GM21381 (cell line): Measurements from ENCODE around the gene SUFU.

ENCODE experiments used
- ATAC-seq: cut with Tn5 transposase; IDR thresholded peaks from one replicate; pipeline ENCODE4 v1.9.1; 2021; ENCODE audit warnings: mild to moderate bottlenecking, moderate library complexity; ENCODE audit not compliant: unreplicated experiment

SUFU gene

DNA sequence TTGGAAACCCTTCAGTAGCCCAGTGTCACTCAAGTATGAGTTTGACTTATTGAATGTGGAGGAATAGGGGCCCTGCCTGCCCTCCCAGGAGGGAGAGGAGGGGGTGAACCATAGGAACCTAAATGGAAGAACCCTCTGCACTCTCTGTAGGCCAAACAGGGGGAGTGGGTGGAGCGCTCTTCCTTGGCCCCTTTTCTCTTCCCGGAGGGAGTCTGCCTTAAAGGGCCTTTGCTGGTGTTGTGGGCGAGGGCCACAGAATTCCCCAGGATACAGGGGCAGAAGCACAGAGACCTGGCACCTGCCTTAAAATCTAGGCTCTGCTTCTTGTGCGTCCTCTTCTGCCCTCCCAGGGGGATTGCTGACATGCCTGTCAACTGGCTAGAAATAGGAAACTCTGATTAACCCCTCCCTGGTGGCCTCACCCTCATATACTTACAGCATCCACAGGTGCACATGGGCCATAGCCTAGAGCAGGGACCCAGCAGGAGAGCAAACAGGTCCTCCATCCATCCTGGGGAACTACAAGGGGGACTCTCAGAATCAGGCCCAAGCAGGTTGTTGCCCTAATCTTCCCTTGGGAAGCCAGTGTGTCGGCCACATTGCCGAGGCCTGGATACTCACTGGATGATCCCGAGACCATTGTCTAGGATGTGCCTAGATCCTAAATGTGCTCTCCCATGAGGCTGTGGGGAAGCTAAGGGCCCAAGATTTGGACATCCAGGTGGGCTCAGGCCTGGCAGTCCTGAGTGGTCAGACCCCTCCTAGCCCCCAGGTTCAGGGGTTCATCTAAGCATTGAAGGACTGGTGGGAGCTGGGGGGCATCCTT, 143.9 kb downstream of the SUFU start:
- no peak for ATAC-seq

DNA sequence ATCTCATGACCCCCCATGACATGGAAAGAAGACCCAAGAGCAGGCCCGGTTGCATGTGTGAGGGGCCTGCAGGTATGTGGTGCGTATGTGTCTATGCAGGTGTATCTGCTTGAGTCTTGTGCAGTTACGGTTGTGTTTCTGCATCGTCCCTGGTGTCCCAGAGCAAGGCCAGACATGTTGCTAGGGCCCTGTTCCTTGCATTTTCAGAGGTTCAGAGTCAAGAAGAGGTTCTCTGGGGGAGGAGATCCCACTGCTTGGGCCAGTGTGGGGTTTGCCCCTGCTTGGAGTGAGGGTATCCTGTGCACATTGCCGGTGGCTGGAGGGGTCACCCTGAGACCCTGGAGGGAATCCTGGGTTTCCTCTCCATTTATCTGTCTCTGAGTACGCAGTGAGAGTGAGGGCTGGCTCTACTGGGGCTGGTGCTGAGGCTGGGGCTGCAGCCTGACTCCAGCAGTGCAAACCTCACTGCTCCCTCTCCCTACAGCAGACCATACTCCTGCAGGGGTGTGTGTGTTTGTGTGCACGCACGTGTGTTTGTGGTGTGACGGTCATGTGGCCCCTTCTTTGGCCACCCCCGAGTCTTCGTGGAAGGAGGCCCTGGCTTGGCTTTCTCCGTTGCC, 144.6 kb downstream of the SUFU start:
- ATAC-seq: no peak

DNA sequence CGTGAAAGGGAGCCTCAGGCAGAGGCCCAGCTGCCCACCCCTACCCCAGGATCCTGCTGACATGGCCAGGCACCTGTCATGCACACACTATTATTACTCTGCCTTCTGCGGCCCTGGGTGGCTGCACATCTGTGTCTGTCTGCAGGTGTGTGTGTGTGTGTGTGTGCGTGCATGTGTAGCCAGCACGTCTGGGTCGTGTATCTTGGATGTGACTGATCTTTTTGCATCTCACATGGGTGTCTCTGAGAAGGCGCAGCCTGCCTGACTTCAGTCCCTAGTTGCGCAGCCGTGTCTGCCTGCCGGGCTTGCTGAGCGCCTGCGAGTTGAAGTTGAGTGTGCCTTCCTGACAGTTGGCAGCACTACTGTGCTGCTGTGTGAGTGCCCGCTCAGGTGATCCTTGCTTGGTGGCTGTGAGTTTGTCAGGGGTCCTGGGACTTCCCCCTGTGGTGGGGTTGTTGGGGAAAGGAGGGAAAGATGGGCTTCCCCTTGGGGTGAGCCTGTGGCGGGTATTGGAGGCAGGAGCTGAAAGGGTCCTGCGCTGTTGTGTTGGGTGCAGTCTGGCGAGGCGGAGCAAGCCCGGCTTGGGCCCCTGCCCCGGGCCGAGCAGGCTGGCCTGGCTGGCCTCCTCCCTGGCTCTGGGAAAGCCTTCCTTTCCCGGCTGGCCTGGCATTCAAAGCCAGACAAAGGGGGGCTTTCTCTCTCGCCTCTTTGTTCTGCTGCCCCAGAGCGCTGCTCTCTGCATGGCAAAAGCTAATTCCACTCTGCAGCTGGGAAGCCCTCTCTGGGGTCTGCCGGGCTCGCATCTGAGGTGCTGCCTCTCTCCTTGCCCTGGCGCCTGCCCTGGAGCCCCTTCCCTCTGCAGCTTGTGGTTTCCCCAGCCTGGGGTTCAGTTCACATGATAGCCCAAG, 145.4 kb downstream of the SUFU start:
- ATAC-seq: no peak

DNA sequence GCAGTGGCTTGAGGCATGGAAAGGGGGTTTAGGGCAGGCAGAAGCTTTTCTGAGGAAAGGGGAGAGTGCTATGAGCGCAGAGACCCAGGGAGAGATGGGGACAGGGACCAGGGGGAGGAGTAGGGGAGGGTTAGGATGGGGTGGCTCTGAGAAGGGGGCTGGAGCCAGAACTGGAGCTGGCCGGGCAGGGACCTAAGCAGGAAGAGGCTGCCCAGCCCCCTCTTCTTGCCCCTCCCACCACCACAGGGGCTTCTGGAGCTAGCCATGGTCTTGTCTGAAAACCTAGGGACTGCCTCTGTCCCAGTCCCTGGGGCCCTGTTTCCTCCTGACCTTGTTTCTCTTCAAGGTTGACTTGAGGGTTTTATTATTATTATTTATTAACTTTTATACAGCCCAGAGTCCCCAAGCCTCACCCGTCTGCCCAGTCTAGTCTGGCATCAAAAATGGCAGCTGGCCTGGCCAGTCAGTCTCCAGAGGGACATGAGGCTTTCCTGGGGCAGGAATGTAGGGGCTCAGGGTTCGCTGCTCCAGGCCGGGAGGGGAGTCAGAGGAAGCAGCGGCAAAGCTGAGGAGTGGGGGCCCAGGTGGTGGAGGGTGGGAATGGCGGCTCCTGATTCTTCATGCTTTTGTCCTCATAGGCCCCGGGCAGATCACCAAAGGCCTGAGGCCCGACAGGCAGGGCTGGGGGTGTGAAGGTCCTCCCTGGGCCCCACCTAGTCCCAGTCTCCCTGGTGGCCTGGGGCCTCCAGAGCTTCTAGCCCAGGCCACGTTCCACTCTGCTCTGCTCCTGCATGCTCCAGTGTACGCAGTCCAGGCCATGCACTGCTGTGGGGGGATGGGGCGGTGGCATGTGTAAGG, 146.3 kb downstream of the SUFU start:
- ATAC-seq: no peak

DNA sequence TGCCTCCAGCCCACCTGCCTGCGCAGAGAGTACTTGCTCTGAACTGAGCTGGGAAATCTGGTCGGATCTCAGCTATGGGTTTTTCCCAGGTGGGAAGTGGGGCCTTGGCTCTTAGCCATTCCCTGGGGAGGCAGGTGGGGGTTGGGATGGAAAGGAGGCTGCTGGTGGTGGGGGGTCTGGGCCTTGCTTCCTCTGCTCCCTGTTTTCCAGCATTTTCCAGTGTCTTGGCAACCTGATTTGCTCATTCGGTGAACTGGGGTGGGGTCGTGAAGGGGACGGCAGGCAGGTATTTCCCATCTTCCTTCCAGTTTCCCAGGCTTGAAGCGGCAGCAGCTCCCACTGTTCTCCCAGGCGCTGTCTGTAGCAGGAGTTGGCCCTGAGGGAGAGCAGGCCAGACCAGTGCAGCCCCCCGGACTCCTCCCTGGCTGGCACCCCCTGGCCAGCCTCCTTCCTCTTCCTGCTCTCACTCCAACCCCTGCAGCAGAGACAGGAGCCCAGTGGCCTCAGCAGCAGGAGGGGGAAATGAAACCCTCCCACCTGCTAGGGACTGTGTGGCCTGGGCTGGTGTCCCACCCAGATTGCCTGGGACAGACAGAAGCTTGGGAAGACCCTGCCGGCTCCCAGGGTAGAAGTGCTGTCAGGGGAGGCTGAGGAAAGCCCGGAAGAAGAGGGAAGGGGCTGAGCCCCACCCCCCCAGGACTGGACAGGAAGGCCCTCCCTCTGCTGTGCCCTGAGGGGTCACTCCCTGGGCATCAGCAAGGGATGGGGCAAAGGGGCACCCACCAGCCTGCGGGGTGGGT, 147.1 kb downstream of the SUFU start:
- ATAC-seq: no peak

DNA sequence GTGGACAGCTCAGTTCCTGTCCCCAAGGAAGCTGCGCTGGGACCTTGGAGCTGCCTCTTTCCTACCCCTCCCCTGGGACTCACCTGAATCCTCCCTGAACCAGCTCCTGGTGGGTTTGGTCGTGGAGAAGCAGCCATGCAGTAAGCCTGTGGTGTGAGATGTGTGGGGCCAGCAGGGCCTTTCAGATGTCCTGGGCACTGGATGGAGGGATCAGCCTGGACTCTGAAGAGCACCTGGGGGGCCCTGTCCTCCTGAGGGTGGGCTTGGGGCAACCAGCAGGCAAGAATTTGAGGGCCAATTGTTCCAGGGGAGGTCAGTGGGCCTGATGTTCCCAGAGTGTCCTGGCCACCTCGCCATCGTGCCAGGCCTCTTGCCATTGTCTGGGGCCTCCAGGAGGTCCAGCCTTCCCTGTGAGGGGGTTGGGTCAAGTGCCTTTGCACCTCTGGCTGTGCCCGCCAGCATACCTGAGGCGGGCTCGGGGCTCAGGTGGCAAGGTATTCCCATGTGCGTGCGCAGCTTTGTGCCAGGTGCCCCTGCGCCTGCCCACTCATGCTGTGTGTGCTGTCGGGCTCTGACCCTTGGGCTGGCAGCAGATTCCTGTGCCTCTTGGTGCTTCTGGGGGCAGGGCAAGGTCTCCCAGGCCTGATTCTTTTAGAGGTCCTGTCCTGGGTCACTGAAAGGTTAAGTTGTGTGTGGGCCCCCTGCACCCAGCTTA, 147.8 kb downstream of the SUFU start:
- ATAC-seq: no peak

DNA sequence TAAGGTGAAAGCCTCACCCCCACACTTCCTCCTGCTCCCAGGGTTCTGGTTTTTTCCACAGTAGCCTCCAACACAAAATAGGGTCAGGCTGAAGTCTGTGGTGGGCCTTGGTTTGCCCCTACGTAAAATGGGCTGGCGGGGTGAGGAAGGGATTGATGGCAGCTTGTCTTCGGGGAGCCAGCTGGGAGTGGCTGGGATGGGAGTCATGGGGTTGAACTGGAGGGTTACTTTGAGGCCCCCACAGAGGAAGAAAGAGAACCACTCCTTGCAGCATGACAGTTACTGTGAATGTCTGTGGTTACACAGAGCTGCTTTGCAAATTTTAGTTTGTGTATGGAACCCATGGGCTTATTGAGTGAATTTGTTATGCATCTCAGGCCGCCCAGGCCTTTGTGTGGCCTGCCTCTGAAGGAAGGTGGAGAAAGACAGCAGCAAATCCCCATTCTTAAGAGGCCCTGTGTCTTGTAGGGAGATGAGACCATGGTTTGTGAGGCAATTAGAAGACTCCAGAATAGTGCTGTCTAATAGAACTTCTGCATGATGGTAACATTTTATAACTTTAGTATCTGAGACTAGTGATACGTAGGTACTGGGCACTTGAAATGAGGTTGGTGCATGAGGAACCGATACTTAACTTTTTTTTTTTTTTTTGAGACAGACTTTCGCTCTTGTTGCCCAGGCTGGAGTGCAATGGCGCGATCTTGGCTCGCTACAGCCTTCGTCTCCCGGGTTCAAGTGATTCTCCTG, 148.6 kb downstream of the SUFU start:
- ATAC-seq: peak; percentile 47

DNA sequence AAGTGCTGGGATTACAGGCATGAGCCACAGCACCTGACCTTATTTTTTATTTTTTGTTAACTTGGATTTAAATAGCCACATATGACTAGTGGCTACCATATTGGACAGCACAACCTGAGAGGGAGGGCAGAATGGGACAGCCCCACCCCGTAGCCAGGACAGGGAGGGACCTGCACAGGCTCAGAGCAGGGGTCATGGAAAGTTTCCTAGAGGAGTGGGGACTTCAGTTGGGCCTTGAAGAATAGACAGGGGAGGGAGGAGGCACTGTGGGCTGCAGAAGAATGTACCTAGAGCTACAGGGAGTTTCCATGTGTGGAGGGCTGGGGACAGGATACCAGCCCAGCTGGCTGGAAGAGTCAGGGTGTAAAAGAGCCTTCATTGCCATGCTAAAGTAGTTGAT, 149.3 kb downstream of the SUFU start:
- no peak for ATAC-seq

DNA sequence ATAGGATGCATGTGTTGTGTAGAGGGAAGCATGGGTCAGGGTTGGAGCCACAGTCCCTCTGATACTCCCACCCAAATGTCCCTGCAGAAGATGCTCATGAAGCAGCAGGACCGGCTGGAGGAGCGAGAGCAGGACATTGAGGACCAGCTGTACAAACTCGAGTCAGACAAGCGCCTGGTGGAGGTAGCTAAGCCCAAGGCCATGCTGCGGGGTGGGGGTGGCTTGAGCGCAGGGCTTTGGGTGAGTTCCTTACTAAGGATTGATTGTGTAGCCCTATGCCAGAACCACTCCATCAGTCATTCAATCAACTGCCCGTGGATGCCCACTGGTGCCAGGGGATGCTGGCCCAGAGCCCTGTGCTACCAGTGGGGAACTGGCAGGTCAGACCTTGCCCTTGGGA, 150.8 kb downstream of the SUFU start:
- ATAC-seq: no peak

DNA sequence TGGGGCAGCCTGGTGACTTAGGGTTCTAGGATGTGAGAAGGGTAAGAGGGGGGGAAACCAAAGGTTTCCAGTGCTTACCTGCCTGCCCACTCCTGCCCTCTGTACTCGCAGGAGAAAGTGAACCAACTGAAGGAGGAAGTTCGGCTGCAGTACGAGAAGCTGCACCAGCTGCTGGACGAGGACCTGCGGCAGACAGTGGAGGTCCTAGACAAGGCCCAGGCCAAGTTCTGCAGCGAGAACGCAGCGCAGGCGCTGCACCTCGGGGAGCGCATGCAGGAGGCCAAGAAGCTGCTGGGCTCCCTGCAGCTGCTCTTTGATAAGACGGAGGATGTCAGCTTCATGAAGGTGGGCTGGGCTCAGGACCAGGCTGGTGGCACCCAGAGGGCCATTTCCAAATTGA, 151.2 kb downstream of the SUFU start:
- no peak for ATAC-seq

DNA sequence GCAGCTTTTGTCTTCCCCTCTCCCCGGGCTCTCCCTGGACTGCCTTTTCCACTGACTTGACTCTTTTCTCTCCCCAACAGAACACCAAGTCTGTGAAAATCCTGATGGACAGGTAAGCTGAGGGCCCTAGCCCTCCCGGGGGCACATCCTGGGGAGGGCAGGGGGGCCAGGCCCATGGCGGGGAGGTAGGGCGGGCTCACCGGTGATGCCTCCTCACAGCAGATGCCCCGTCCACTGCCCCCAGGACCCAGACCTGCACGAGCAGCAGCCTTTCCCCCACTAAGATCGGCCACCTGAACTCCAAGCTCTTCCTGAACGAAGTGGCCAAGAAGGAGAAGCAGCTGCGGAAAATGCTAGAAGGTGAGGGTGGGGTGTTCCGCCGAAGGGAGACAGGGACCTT, 152.3 kb downstream of the SUFU start:
- ATAC-seq: no peak

DNA sequence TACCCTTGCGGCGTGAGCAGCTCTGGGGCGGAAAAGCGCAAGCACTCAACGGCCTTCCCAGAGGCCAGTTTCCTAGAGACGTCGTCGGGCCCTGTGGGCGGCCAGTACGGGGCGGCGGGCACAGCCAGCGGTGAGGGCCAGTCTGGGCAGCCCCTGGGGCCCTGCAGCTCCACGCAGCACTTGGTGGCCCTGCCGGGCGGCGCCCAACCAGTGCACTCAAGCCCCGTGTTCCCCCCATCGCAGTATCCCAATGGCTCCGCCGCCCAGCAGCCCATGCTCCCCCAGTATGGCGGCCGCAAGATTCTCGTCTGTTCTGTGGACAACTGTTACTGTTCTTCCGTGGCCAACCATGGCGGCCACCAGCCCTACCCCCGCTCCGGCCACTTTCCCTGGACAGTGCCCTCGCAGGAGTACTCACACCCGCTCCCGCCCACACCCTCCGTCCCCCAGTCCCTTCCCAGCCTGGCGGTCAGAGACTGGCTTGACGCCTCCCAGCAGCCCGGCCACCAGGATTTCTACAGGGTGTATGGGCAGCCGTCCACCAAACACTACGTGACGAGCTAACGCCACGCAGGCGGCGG, 153.1 kb downstream of the SUFU start:
- ATAC-seq: no peak

DNA sequence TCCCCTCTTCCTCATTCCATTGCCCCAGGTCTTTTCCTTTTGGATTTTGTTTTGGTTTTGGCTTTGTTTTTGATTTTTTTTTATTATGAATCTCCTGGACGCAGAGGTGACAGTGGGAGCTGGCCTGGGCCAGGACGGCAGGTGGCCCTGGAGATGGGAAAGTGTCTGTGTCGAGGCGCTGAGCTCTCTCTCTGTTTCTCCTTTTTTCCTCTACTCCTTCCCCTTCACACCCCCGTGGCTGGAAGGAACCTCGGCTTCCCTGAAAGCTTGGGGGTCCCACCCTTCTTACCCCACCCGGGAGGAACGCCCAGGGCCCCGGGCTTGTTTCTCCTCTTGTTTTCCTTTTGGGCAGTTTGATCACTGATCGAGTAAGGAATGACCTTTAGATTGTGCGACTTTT, 153.7 kb downstream of the SUFU start:
- no peak for ATAC-seq

DNA sequence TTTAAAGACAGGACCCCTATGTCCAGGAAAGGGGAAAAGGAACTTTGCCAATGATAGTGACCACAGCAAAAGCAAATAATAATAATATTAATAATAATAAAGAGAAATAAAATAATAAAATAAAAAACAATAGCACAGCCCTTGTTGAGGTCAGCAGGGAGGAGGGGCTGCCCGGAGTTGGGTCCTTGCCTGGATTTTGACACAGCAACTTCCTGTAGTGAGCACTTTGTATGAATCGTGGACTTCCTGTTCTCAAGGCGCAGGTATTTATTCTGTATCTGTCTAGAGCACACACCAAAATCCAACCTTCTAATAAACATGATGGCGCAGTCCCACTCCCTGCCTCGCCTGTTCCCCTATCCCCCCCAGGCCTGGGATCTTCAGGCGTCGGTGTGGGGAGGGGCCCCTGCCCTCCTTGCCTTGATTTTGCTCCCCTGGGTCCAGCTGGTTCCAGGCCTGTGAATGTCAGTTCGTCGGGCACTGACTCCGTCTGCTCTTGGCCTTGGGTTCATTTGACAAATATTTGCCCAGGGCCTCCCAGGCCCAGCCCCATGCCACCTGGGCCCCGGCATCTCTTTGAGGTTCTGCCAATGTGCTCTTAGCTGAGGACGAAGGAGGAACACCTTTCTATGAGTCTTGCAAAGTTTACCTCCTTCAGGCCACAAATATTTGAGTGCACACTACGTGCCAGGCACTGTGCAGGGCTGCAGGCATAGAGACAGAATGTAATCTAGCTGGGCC, 154.4 kb downstream of the SUFU start:
- no peak for ATAC-seq

DNA sequence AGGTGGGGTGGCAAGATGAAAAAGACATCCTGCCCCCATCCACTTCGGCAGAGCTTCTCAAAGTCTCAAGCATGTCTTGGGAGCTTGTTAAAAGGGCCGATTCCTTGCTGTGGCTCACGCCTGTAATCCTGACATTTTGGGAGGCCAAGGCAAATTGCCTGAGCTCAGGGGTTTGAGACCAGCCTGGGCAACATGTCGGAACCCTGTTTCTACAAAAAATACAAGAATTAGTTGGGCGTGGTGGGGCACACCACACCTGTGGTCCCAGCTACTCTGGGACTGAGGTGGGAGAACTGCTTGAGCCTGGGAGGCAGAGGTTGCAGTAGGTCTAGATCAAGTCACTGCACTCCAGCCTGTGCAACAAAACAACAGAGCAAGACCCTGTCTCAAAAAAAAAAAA, 155.0 kb downstream of the SUFU start:
- ATAC-seq: no peak

DNA sequence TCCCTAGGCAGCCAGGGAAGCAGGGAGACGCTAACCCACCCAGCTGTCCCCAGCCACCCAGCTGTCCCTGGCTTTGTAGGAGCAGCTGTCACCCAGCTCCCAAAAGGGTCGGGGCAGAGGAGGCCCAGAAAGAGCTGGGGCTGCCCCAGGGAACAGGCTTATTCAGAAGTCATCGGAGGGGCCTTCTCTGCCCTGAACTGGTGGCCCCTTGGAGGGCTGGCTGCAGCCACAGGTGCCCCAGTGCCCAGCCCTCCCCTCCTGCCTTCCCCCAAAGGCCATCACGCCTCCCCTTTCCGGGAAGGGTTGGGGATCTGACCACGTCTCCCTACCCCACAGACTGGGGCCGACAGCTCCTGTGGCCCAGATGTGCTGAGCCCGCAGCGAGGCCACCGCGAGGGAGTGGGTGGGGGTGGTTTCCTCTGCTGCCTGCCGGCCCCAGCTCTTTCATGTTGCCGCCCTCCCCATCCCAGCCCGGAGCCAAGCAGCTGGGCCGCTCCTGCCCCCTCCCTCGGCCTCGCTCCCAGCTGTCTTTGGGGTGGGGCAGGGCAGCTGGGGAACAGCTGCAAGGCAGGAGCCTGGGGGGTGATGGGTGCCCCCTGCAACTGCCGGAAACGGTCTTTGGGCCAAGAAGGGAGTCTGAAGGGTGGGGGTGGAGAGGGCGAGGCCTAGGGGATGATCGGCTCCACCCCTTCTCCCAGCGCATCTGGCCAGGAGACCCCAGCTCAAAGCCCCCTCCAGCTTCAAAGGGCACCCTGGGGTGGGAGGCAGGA, 157.3 kb downstream of the SUFU start:
- ATAC-seq: peak; percentile 77

DNA sequence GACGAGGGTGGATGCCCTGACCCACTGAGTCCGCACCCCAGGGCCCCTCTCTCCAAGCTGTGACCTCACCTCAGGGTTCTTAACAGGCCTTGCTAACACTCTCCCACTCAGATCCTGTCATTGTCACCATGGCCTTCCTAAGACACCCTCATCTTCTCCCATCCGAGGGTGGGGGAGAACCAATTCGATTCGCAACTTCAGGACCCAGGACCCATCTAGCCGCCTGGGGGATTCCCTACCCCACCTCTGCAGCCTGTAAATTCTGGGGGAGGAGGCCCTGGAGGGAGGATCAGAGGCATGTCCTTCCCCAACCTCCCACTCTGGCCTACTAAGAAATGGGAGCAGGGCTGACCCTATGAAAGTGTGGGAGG, 157.9 kb downstream of the SUFU start:
- peak; percentile 13 for ATAC-seq
